Fibroblast of skin of scalp (primary cell): ENCODE data around the gene STAC. TPM values are rescaled to one million over a fixed set of nuclear protein-coding genes. Genes with fewer than 3 reads are reported as not detected.

Experiments used
- DNase-seq: peaks from one replicate; pipeline ENCODE4 v3.0.0-alpha.2; 2013
- polyA plus RNA-seq, 2 experiments: library from polyadenylated mRNA; unstranded; fragments of 120-200 nt; gene quantifications; one replicate each; pipeline ENCODE4 v1.2.1, GENCODE V29; 2013; ENCODE audit not compliant: insufficient read length in 2 of 2

STAC gene
- 4.4 TPM for polyA plus RNA-seq (2013, experiment 1 of 2; ENCODE audit: insufficient read length)
- 6.7 TPM for polyA plus RNA-seq (2013, experiment 2 of 2; ENCODE audit: insufficient read length)

- peak; percentile 42 for DNase-seq
Observed at GRCh38 chr3:36380221-36381031, at the start of gene STAC. STAC (plus strand) TSS chr3:36380504; CDS start chr3:36380644, 140 bp downstream.

DNA sequence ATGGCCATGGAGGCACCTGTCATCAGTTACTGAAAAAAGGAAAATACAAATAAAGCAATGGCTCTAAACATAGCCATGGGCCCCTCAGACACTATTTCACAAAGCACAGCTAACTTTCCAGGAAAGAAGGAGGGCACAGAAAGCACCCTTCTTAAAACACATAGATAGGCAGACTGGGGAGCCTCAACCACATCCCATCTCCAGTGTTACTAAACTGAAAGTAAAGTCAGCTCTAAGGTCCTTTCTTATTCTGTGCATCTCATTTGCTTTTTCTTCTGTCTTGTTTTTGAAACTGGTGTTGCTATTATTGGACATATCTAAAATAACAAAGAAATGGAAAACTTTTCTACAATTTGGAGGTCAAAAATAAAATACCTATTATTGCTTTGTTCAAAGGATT is 48.2 kb upstream of the STAC start:
- DNase-seq: no peak

- DNase-seq: peak; percentile 42
Observed at GRCh38 chr3:36362216-36362615, 18.1 kb upstream of the STAC start.

GRCh38 chr3:36362973-36363372 is 17.3 kb upstream of the STAC start:
- peak; percentile 48 for DNase-seq

DNA sequence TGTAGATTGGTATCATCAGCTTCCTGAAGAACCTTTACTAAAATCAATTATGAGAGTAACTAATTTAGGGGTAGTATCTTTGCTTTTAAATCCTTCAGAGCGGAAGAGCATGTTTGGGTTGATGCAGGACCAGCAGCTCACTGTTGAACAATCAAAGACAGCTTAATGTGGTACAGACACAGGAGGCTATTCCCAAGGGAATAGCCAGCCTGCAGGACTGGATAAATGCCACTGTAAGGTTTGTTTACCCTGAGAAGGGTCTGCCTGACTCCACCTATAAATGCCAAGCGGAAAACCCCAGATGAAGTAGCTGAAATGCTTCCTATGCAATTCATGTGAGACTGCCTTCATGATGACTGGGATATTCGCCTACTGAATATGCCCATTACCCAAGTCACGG is 16.0 kb upstream of the STAC start:
- DNase-seq: no peak

GRCh38 chr3:36365829-36366228 is 14.5 kb upstream of the STAC start:
- no peak for DNase-seq

GRCh38 chr3:36366308-36366707 is 14.0 kb upstream of the STAC start:
- DNase-seq: no peak

GRCh38 chr3:36367912-36368573 is 12.3 kb upstream of the STAC start:
- DNase-seq: no peak

- peak; percentile 54 for DNase-seq
Observed at GRCh38 chr3:36372534-36372935, 7.8 kb upstream of the STAC start.

DNA sequence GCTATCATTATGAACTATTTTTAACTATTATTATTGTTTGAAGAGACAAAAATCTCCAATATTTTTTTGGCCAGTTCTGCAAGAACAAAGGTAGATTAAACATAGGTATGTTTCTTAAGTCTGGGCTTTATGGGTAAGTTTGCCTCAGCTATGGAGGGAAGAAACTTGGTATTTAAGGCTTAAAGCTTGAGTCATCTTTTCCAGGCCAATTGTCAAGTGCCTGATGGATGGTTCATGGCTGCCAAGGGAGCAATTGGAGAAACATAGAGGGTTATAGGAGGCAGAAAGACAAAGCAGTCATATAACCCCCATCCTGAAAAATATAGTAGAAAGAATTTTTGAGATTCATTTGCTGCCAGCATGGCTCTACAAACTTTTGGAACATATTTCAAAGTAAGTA is 7.2 kb upstream of the STAC start:
- peak; percentile 77 for DNase-seq

DNA sequence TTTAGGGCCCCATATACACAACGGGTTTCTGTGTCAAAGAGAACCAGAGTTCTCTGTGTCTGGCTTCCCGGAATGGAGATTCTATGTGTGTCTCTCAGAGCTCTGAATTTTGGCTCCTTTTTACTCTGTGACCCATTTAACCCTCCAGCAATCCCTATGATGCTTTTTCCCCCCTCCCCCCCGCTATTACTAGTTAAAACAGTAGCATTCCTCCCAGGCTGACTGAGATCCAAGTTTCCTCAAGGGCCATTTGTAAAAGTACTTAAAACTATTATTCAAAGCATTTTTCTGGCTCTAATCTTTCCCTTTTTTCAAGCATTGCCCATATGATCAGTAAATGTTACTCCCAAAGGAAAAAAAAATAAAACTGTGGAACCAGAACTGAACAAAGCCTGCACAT is 6.6 kb upstream of the STAC start:
- no peak for DNase-seq

DNA sequence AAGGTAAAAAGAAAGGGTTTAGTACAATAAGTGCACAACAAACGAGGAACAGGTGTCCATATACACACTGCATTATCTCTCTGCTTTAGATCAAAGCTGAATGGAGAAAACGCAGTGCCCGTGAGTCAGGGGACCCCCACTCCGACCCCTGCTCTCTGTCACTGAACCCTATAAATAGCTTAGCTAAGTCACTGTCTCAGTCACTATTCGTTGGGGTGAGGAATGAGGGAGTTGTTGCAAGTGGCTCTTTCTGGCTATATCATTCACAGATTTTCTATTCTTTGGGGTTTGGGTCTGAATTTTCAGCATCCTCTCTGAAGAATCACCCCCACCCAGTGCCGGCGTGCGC is 458 bp upstream of the STAC start:
- no peak for DNase-seq

GRCh38 chr3:36381311-36381956 is 1.1 kb downstream of the STAC start:
- no peak for DNase-seq

DNA sequence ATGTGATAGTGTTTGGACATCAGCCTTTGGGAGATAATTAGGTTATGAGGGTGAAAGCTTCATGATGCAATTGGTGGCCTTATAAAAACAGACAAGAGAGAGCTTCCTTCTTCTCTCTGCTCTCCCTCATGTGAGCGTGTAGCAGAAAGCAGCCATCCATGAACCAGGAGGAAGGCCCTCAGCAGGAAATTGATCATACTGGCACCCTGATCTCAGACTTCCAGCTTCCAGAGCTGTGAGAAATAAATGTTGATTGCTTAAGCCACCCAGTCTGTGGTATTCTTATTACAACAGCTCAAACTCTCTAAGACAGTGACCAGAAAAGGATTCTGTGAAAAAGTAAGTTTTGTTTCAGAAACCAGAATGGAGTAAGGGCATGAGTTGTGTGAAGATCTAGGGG is 13.3 kb downstream of the STAC start:
- no peak for DNase-seq

GRCh38 chr3:36394176-36394575 is 13.9 kb downstream of the STAC start:
- DNase-seq: peak; percentile 33

GRCh38 chr3:36397841-36398240 is 17.5 kb downstream of the STAC start:
- DNase-seq: no peak

GRCh38 chr3:36399933-36400332 is 19.6 kb downstream of the STAC start:
- no peak for DNase-seq

GRCh38 chr3:36401056-36401455 is 20.8 kb downstream of the STAC start:
- DNase-seq: no peak

GRCh38 chr3:36403661-36404060 is 23.4 kb downstream of the STAC start:
- DNase-seq: no peak

DNA sequence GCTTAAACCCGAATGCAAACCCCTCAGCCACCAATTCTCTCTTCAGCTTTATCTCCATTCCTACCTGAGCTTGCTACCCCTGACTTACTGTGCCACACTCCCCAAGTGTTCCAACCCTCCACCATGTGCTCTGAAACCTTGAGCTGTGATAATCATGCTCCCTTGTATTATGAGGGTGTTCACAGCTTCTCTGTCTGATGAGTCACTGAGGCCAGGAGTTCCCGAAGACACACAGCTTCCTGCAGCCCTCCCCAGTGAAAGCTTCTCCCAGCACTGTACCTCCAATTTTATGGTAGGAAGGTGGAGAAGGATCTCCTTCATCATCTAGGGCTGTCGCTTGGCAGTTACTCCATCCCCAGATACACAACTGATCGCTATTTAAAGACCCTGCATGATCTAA is 24.9 kb downstream of the STAC start:
- DNase-seq: no peak

- DNase-seq: no peak
Observed at GRCh38 chr3:36408146-36408545, 27.8 kb downstream of the STAC start.

DNA sequence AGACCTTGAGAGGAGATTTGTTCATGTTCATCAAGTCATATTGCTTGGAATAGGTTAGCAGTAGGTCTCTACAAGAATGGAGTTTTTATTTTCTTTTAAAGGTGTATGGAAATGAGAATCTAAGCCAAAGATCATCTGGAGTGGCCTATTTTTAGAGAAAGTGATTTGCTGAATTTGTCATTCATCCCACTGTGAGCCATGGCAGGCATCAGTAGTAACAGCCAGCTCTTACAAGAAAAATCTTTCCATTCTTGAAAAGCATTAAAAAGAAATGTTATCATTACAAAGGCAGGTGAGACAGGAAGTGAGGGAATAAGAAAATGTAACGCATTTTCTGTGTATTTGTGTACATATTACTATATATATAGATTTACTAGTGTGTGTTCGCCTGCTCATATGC is 29.6 kb downstream of the STAC start:
- no peak for DNase-seq

GRCh38 chr3:36411587-36411986 is 31.3 kb downstream of the STAC start:
- DNase-seq: no peak

- DNase-seq: peak; percentile 38
Observed at GRCh38 chr3:36416599-36416998, 36.3 kb downstream of the STAC start.
